HUES48 (cell line): Measurements from ENCODE around the gene KRTAP20-3.

Experiments
- H3K27ac ChIP-seq: one replicate; pipeline ENCODE4 v1.7.0; 2013; ENCODE audit warnings: low read depth, low read length, inconsistent platforms
- H3K27me3 ChIP-seq: 2 replicates; pipeline ENCODE4 v1.6.1; 2013; ENCODE audit warnings: mild to moderate bottlenecking, low read length; ENCODE audit not compliant: control insufficient read depth, insufficient read depth
- H3K36me3 ChIP-seq: 2 replicates; pipeline ENCODE4 v1.6.1; 2013; ENCODE audit warnings: low read length; ENCODE audit not compliant: control insufficient read depth, insufficient read depth
- H3K4me1 ChIP-seq: 2 replicates; pipeline ENCODE4 v1.6.1; 2013; ENCODE audit warnings: mild to moderate bottlenecking, low read length; ENCODE audit not compliant: control insufficient read depth, insufficient read depth
- H3K4me3 ChIP-seq: 2 replicates; pipeline ENCODE4 v1.5.1; 2013; ENCODE audit warnings: mild to moderate bottlenecking, low read depth, low read length
- H3K9ac ChIP-seq: 2 replicates; pipeline ENCODE4 v1.6.1; 2013; ENCODE audit warnings: mild to moderate bottlenecking, low read depth, low read length, moderate library complexity
- H3K9me3 ChIP-seq: 2 replicates; pipeline ENCODE4 v1.6.1; 2013; ENCODE audit warnings: low read length; ENCODE audit not compliant: control insufficient read depth, insufficient read depth

The KRTAP20-3 gene

DNA sequence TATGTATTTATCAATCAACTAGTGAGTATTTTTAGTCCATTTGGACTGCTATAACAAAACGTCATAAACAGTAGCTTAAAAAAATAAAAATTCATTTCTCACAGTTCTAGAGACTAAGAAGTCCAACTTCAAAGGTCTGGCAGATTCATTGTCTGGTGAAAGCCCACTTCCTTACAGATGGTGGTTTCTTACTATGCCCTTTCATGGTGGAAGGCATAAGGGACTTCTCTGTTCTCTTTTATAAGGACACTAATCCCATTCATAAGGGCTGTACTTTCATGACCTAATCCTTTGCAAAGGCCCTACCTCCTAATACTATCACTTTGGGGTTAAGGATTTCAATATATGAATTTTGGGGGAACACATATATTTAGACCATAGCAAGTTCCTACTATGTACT, 37.9 kb downstream of the KRTAP20-3 start:
- no peaks in the 10 kb centered on the region for H3K9me3 ChIP-seq
- no peak overlapping the region for H3K4me3 ChIP-seq
- H3K27ac ChIP-seq, result no peak overlapping the region
- no peaks in the 10 kb centered on the region for H3K27me3 ChIP-seq
- H3K9ac ChIP-seq, result no peak overlapping the region
- H3K36me3 ChIP-seq, result no peaks in the 10 kb centered on the region
- H3K4me1 ChIP-seq, result no peaks in the 10 kb centered on the region

DNA sequence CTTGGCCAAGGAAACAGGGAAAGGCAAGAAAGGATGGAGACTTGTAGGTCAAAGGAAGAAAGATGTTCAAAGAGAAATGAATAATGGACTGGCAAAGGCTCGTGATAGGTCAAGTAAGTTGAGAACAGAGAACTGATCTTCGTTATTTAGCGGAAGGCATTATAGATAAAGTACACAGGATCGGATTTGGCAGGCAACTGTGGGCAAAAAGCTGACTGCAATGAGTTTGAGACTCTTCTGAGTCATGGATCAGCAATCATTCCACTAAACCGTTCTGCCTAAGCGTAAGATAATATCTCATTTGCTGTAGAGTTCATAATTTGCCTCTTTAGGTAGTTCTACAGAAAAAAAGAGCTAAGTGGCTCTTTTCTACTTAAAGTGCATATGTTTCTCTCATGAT, 41.8 kb downstream of the KRTAP20-3 start:
- Histone ChIP-seq H3K9ac (no peak overlapping the region), H3K27me3 (no peaks in the 10 kb centered on the region), H3K4me3 (no peak overlapping the region), H3K9me3 (no peaks in the 10 kb centered on the region), H3K4me1 (0 out of 2 replicates have a peak, but pooled peaks cover under 1% of the 10 kb centered on the region), H3K36me3 (no peaks in the 10 kb centered on the region), H3K27ac (no peak overlapping the region)

DNA sequence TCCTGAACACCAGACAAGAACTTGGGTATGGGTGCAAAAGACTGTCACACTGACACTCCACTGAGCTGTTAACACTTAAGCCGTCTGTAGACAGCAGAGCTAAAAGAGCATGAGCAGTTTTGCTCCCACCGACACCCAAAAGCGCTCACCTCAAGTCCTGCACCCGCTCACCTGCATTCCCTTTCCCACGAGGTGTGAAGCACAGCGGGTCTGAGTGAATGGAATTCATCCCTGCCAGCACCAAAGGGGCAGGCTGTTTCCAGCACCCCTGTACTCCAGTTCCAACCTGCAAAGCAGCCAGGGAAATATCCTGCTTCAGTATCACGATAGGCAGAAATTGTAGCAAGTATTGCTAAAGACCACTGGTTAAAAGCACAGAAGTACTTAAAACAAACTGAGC, 47.2 kb downstream of the KRTAP20-3 start:
- Histone ChIP-seq H3K4me1 (peaks cover 12% of the 10 kb centered on the region), H3K9ac (no peak overlapping the region), H3K9me3 (no peaks in the 10 kb centered on the region), H3K27ac (no peak overlapping the region), H3K4me3 (no peak overlapping the region), H3K36me3 (no peaks in the 10 kb centered on the region), H3K27me3 (no peaks in the 10 kb centered on the region)
